Spleen (tissue), 11 donors: ENCODE data around the gene ANKS1B. TPM values are rescaled to one million over a fixed set of nuclear protein-coding genes. Genes with fewer than 3 reads are reported as not detected.

Experiments used
- DNase-seq: peaks from one replicate; pipeline ENCODE4 v3.0.0-alpha.2; 2020
- H3K27ac ChIP-seq, 8 donors: fragments of 200-600 bp; sonication (generic) in 7 of 8; 1 replicate in 4 of 8; 2 replicates in 4 of 8; pipeline versions ENCODE4 v1.5.0 to v1.8.0; 2016 to 2021; ENCODE audit warnings: inconsistent platforms in 4 of 8, mild to moderate bottlenecking in 4 of 8, moderate library complexity in 1 of 8
- H3K27me3 ChIP-seq, 7 donors: fragments of 200-600 bp; sonication (generic) in 6 of 7; replicated peaks in 1 of 7; 1 replicate in 4 of 7; 2 replicates in 3 of 7; pipeline versions ENCODE4 v1.5.0 to v1.8.0; 2016 to 2021; ENCODE audit warnings: inconsistent platforms in 3 of 7, mild to moderate bottlenecking in 1 of 7
- H3K36me3 ChIP-seq, 6 donors: fragments of 200-600 bp; sonication (generic) in 5 of 6; 1 replicate in 4 of 6; 2 replicates in 2 of 6; pipeline versions ENCODE4 v1.5.0 to v1.8.0; 2016 to 2021; ENCODE audit warnings: inconsistent platforms in 2 of 6
- H3K4me1 ChIP-seq, 6 donors: fragments of 200-600 bp; sonication (generic) in 5 of 6; 1 replicate in 3 of 6; 2 replicates in 3 of 6; pipeline versions ENCODE4 v1.5.0 to v1.8.0; 2016 to 2021; ENCODE audit warnings: inconsistent platforms in 3 of 6
- H3K4me3 ChIP-seq, 8 donors: fragments of 200-600 bp; sonication (generic) in 7 of 8; 1 replicate in 4 of 8; 2 replicates in 4 of 8; pipeline versions ENCODE4 v1.5.0 to v1.8.0; 2016 to 2021; ENCODE audit warnings: inconsistent platforms in 4 of 8, mild to moderate bottlenecking in 4 of 8, moderate library complexity in 2 of 8
- H3K9me3 ChIP-seq, 8 donors: fragments of 200-600 bp; sonication (generic) in 7 of 8; 1 replicate in 4 of 8; 2 replicates in 4 of 8; pipeline versions ENCODE4 v1.5.0 to v1.8.0; 2016 to 2021; ENCODE audit warnings: inconsistent platforms in 4 of 8
- POLR2A ChIP-seq, 3 donors: fragments of 450-650 bp; IDR thresholded peaks; one replicate each; pipeline ENCODE4 v1.5.1; 2017; ENCODE audit warnings: antibody characterized with exemption in 3 of 3, mild to moderate bottlenecking in 1 of 3
- POLR2AphosphoS5 ChIP-seq, 3 donors: sonication (generic); formaldehyde crosslinking; IDR thresholded peaks; one replicate each; pipeline ENCODE4 v1.5.1; 2017; ENCODE audit warnings: antibody characterized with exemption in 3 of 3
- WGBS, 5 donors: extraction: QIAGEN DNeasy Blood & Tissue Kit in 3 of 5; methylation state at CpG; one replicate each; pipeline versions ENCODE4 v1.1.5 to v1.1.7; 2013 to 2018; 5-methylcytosine and 5-hydroxymethylcytosine counted together
- intact Hi-C: fragments of 100-400 bp; cut with DNase I; formaldehyde crosslinking; loops from one replicate; pipeline ENCODE4 v1.15.0; 2023; ENCODE audit warnings: low total_unique reads
- polyA plus RNA-seq, 3 donors: library from polyadenylated mRNA; stranded (reverse); fragments of 200-250 nt; gene quantifications; one replicate each; pipeline ENCODE4 v1.2.1, GENCODE V29; 2013
- total RNA-seq, 7 donors: library from RNA; depleted of rRNA in 3 of 7; stranded (reverse); fragments of >200 nt in 3 of 7; fragmentation: NEBNext Ultra II Directional in 4 of 7; extraction: Animal tissue kit (Norgen Biotek cat#: 25700) in 4 of 7; gene quantifications; one replicate each; pipeline versions ENCODE4 v1.1.0 to v1.2.1, GENCODE V29; 2016 to 2021
- TF ChIP-seq, protein P1 (sequence below), 11 experiments: fragments of 200-600 bp in 7 of 11; fragments of 450-650 bp in 4 of 11; sonication (generic) in 4 of 11; IDR thresholded peaks in 8 of 11; conservative IDR thresholded peaks in 3 of 11; 1 replicate in 7 of 11; 2 replicates in 4 of 11; pipeline versions ENCODE4 v1.4.0 to v1.8.0; 2016 to 2021; ENCODE audit warnings: antibody characterized with exemption in 11 of 11, inconsistent platforms in 4 of 11, mild to moderate bottlenecking in 1 of 11
- donor health status: healthy with polysubstance abuse.
- donor health status: DM: no; HTN: no; CAD: no; lungs with moderate emphysema.
- donor health status: DM: no; HTN: no; CAD: no.
- donor health status: Bipolar disorder and iron deficiency.
- donor health status: healthy.
- donor health status: DM: no; HTN: no; CAD: no.
- donor health status: DM: yes; HTN: yes; CAD: no.

ANKS1B gene
- total and polyA plus RNA-seq, 10 donors, result 0.21 to 8.0 (median 4.2) TPM

GRCh38 chr12:98743362-98743953 lies 1241.3 kb downstream of the ANKS1B start:
- Histone ChIP-seq H3K9me3 (peaks cover 0 to 5% (median 0%) of the 10 kb centered on the region in 8 donors), H3K4me3 (no peak overlapping the region), H3K36me3 (no peaks in the 10 kb centered on the region), H3K4me1 (peaks cover 7 to 19% (median 12%) of the 10 kb centered on the region in 6 donors), H3K27me3 (peaks cover 0 to 34% (median 16%) of the 10 kb centered on the region in 7 donors), H3K27ac (no peak overlapping the region)
- no peak for TF ChIP-seq POLR2AphosphoS5 (IDR thresholded peaks at IDR 0.05)
- TF ChIP-seq, protein P1, sequence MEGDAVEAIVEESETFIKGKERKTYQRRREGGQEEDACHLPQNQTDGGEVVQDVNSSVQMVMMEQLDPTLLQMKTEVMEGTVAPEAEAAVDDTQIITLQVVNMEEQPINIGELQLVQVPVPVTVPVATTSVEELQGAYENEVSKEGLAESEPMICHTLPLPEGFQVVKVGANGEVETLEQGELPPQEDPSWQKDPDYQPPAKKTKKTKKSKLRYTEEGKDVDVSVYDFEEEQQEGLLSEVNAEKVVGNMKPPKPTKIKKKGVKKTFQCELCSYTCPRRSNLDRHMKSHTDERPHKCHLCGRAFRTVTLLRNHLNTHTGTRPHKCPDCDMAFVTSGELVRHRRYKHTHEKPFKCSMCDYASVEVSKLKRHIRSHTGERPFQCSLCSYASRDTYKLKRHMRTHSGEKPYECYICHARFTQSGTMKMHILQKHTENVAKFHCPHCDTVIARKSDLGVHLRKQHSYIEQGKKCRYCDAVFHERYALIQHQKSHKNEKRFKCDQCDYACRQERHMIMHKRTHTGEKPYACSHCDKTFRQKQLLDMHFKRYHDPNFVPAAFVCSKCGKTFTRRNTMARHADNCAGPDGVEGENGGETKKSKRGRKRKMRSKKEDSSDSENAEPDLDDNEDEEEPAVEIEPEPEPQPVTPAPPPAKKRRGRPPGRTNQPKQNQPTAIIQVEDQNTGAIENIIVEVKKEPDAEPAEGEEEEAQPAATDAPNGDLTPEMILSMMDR (IDR thresholded peaks at IDR 0.05 in 8 of 11, conservative IDR thresholded peaks at IDR 0.05 in 3 of 11), result peak in 6 of 11 experiments; percentile 10 to 53 (median 38)
- intact Hi-C loops, result no loop called here
- 19 to 33% (median 23%) methylated on average over 4 of the region's 4 CpGs for WGBS, 5 donors
- DNase-seq, result no peak

DNA sequence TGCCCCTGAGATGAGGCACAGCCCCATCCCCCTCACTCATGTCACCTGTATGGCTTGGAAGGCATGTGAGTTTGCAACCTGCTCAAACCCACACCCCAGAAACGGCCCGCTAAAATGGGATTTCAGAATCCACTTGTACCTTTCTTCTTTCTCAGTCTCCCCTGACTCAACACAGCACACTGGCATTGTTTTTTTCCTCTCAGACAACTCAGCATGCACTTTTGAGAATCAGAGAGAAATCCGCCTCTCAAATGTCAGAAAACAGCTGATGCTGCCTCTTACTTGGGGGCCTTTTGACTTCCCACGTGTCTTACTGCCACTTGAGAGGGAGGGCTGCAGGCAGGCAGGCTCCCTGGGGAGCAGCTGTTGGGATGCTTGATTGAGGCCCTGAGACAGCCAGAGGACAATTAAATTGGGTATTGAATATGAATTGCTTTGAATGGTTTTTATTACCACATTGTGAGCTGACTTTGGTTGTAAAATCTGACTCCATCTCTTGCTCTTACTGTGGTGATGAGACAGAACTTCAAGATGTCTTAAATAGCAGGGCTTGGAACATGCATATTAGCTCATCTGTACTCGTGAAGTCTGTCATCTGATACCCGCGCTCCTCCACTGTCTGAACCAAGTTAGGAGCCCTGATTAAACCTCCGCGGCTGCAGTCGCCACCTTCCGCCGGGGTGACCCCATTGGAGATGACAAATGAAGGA lies 1243.0 kb downstream of the ANKS1B start:
- TF ChIP-seq POLR2A (IDR thresholded peaks at IDR 0.05) (no peak), POLR2AphosphoS5 (IDR thresholded peaks at IDR 0.05) (no peak)
- TF ChIP-seq, protein P1 (IDR thresholded peaks at IDR 0.05 in 8 of 11, conservative IDR thresholded peaks at IDR 0.05 in 3 of 11), result no peak
- Histone ChIP-seq H3K27ac (no peak overlapping the region), H3K4me1 (peaks cover 7 to 19% (median 12%) of the 10 kb centered on the region in 6 donors), H3K36me3 (peaks cover 0 to 9% (median 0%) of the 10 kb centered on the region in 6 donors), H3K27me3 (peaks cover 0 to 25% (median 15%) of the 10 kb centered on the region in 7 donors), H3K4me3 (no peak overlapping the region), H3K9me3 (peaks cover 0 to 5% (median 0%) of the 10 kb centered on the region in 8 donors)
- intact Hi-C loops, result no loop called here
- DNase-seq, result no peak
- WGBS, 5 donors, result 60 to 70% (median 64%) methylated on average over 12 of the region's 12 CpGs

GRCh38 chr12:98741196-98741555 lies 1243.6 kb downstream of the ANKS1B start:
- WGBS, 5 donors, result 67 to 88% (median 79%) methylated on average over 4 of the region's 4 CpGs
- TF ChIP-seq, protein P1 (IDR thresholded peaks at IDR 0.05 in 8 of 11, conservative IDR thresholded peaks at IDR 0.05 in 3 of 11), result no peak
- TF ChIP-seq POLR2AphosphoS5 (IDR thresholded peaks at IDR 0.05), result no peak
- Histone ChIP-seq H3K4me1 (peaks cover 5 to 16% (median 9%) of the 10 kb centered on the region in 6 donors), H3K27me3 (peaks cover 0 to 19% (median 10%) of the 10 kb centered on the region in 7 donors), H3K36me3 (peaks cover 0 to 14% (median under 1%) of the 10 kb centered on the region in 6 donors), H3K9me3 (peaks cover 0 to 5% (median 0%) of the 10 kb centered on the region in 8 donors), H3K4me3 (no peak overlapping the region), H3K27ac (no peak overlapping the region)
- no peak for DNase-seq
- intact Hi-C loops, result no loop called here

- peaks cover 0 to 18% (median 3%) of the 10 kb centered on the region in 6 donors for H3K36me3 ChIP-seq
- H3K4me1 ChIP-seq, result peaks cover under 1 to 11% (median 5%) of the 10 kb centered on the region in 6 donors
- peaks cover 0 to 15% (median 5%) of the 10 kb centered on the region in 7 donors for H3K27me3 ChIP-seq
- peaks cover 0 to 5% (median 0%) of the 10 kb centered on the region in 8 donors for H3K9me3 ChIP-seq
- intact Hi-C loops, result no loop called here
- TF ChIP-seq POLR2AphosphoS5 (IDR thresholded peaks at IDR 0.05), result no peak
- no peak for TF ChIP-seq POLR2A (IDR thresholded peaks at IDR 0.05)
- TF ChIP-seq, protein P1 (IDR thresholded peaks at IDR 0.05 in 8 of 11, conservative IDR thresholded peaks at IDR 0.05 in 3 of 11), result no peak
- WGBS, 5 donors, result 52 to 84% (median 79%) methylated on average over 1 of the region's 1 CpG
- no peak overlapping the region for H3K4me3 ChIP-seq
- no peak overlapping the region for H3K27ac ChIP-seq
- DNase-seq, result no peak
These were observed 1244.0 kb downstream of the ANKS1B start for GRCh38 chr12:98740751-98741150.
